Kasumi-1 (cell line): ENCODE data around the gene LAPTM5.

Experiments used
- DNase-seq, 2 experiments: peaks; one replicate each; lab custom pipeline; 2025; lab: John Stamatoyannopoulos, UW

LAPTM5 gene

DNA sequence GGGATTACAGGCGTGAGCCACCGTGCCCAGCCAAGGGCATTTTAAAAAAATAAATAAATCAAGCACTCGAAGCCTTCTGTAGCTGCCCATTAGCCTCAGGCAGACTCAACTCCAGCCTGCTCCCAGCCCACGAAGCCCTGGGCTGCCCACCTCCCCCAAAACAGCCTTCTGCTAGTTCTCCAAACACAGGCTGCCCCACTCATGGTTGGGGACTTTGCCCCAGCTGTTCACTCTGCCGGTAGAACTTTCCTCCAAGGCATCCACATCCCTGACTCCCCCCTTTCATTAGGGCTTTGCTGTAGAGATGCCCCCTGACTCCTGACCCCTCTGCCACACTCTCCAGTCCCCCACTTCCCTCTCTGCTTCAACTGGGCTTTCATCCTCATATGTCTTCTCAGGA is 29.7 kb upstream of the LAPTM5 start:
- DNase-seq: no peak

DNA sequence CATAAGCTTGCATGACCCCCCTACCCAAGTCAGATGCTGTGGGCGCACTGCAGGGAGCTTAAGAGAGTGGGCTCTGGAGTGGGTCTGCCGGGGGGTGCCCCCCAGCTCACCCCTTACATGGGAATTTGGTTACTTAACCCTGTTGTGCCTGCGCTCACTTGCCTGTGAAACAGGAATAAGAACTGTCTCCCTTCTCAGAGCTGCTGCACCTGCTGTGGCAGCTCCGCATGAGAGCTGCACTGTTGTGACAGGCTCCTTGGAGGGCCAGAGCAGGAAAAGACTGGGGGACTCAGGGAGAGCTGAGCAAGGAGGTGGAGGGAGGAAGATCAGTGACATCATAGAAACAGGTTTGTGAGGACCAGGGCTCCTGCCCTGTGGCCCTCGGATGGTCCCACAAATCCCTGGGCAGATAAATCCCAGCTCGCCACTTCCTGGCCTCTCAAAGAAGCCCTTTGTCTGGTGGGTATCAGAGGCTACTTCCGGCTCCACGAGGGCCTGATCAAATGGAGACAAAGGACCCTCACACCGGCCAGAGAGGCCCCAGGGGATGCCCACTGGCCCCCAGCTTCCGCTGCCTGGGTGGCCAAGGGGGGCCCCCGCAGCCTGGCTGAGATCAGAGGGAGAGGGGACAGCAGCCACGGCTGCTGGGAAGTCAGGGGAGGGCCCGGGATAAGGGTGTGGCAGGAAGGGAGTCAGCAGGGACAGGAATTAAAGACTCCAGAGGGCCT is 28.9 kb upstream of the LAPTM5 start:
- DNase-seq: no peak

DNA sequence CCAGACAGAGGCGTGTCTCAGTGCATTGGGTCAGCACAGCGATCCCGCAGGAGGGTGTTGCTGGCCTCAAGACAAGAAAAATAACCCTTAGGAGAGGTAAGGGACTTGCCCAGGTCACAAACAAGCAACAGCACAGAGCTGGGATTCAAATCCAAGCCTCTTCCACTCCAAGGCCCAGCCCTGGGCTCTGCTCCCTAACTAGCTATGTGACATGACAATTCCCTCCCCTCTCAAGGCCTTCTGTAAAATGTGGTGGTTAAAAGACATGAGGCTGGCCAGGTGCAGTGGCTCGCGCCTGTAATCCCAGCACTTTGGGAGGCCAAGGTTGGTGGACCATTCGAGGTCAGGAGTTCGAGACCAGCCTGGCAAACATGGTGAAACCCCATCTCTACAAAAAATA is 28.1 kb upstream of the LAPTM5 start:
- DNase-seq: no peak

DNA sequence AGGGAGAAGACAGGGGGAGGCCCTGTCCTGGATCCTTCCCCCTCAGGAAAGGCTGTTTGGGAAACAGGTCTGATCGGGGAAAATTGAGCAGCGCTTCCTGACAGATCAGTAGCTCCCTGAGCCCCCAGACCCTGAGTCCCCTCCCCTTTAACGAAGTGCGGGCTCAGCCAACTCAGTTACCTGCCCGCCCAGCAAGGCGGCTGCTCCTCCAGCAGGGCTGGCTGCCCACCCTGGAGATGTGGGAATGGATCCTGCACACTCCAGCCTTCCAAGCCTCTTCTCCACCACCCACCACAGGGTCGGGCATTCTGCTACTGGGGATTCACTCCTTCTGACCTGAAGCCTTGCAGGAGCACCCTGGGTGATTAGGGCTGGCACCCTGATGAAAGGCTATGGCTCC is 27.6 kb upstream of the LAPTM5 start:
- no peak for DNase-seq

DNA sequence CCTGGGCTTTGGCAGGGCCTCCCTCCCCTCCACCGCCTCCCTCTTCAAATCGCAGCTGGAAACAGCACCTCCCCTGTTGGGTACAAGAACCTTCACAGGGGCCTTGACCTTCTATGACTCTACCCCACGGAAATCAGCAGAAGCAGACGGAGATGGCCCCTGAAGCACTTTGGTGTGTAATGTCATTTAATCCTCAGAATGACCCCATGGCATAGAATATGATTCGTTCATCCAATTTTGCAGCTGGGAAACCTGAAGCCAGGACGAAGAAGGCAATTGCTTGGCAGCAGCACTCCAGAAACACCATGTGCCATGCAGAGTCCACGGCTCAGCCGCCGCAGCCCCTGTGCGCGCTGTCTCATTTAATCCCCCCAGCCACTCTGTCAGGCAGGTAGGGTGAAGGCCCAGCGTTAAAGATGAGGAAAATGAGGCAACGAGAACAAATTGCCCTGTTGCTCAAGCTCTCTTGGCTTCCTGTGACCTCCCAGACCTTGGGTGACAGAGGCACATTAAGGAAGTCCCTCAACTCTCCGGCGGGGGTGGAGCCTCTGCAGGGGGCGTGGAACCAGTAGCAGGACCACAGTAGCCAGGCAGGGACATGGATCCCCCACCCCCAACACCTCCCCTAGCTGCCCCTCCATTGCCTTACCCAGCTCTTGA is 25.8 kb upstream of the LAPTM5 start:
- DNase-seq: peak in 1 of 2 experiments; percentile 11

DNA sequence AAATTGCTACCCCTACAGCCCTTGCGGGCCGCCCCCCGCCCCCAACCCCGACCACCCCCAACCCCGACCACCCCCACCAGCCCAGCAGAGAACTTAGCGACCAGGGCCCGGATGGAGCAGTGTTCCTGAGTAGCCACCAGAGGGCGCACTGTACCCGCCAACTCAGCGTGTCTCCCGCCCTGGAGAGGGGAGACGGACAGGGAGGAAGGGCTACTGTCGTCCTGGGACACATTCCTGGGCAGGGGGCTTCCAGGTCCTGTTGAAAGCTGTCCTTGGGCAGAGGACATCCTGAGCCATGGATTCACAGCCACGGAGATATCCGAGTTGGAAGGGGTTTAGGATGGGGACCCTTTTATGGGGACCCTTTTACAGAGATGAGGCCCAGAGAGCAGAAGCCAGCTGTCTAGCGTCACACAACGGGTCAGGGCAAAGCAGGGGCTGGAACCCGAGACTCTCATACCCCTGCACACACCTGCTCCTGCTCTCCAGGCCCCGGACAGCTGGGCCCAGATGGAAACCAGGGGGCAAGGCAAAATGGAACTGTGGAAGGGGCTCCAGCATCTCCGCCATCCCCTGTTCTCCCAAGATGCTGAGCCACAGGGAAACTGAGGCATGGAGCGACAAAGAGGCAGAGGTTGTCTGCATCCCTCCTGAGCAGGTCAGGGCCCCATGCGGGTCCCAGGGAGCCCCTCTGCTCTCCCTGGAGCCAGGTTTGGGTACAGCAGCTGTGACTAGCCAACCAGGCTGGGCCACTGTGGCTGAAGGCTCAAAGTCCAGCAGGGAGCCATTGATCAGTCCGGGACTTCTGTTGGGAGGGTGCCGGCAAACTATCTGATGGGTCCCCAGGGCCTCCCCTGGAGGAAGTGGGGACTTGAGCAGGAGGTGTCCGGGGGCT is 25.0 kb upstream of the LAPTM5 start:
- DNase-seq: peak; percentile 68 to 71

DNA sequence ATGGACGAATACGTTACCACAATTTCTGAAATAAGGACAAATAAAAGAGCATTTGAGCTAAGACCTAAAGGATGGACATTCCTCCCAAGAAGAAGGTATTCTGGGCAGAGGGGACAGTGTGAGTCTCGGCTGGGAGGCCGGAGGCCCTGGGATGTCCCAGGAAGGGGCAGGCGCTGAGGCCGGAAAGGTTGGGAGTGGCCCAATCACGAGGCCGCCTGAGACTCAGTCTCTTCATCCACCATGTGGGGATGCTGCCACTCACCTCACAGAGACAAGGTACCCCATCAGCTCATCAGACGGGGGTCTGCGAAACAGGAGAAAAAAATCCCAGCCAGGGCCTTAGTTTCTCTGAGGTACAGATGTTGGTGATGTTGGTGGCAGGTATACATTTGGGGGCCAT is 24.3 kb upstream of the LAPTM5 start:
- no peak for DNase-seq

DNA sequence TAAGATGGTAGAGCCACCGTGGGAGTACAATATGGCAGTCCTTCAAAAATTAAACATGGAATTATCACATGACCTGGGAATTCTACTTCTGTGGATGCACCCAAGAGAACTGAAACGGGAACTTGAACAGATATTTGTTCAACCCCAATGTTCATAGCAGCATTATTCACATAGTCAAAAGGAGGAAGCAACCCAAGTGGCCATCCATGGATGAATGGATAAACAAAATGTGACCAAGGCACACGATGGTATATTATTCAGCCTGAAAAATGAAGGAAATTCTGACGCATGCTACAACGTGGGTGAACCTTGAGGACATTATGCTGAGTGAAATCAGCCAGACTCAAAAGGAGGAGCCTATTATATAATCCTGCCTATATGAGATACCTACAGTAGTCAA is 22.8 kb upstream of the LAPTM5 start:
- no peak for DNase-seq

DNA sequence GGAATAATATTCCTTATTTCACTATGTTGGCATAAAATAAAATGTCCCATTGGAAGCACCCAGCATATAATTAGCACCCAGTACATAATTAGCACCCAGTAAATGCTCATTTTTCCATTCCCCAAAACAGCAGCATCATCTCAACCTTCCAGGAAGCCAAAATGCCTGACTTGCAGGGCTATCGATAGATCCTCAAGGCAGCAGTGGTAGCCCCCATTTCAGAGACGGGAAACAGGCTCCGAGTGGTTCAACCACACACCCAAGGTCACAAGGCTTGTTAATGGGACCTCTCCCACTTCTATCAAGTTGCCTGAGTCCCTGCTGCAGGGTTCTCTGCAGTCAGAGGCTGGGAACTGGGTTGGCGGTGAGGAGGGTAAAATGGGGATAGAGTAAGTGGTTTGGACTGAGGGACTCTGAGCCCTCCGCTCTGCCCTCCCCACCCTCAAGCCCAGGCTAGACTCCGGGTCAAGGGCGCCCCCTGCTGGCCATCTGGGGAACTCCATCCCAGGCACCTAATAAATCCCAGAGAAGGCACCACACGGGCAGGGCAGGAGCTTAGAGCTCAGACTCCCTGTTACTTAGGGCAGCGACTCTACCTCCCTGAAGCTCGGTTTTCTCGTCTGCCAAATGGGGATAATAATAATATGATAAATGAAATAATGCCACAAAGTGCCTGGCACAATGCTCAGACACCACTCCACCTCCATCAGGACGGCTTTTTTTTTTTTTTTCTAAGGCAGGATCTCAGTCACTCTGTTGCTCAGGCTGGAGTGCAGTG is 21.9 kb upstream of the LAPTM5 start:
- DNase-seq: peak; percentile 69 to 87

DNA sequence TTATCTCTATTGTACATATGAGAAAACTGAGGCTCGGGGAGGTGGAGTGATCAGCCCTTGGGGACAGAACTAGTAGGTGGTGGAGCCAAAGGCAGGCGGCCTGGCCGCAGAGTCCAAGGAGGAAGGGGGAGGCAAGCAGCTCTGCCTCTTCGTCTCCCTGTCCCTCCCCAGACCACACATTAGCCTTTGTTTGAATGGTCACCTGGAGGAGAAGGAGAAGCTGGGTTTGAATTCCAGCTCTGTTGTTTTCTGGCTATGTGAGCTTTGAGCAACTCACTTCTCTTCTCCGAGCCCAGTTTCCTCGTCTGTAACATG is 21.4 kb upstream of the LAPTM5 start:
- no peak for DNase-seq

DNA sequence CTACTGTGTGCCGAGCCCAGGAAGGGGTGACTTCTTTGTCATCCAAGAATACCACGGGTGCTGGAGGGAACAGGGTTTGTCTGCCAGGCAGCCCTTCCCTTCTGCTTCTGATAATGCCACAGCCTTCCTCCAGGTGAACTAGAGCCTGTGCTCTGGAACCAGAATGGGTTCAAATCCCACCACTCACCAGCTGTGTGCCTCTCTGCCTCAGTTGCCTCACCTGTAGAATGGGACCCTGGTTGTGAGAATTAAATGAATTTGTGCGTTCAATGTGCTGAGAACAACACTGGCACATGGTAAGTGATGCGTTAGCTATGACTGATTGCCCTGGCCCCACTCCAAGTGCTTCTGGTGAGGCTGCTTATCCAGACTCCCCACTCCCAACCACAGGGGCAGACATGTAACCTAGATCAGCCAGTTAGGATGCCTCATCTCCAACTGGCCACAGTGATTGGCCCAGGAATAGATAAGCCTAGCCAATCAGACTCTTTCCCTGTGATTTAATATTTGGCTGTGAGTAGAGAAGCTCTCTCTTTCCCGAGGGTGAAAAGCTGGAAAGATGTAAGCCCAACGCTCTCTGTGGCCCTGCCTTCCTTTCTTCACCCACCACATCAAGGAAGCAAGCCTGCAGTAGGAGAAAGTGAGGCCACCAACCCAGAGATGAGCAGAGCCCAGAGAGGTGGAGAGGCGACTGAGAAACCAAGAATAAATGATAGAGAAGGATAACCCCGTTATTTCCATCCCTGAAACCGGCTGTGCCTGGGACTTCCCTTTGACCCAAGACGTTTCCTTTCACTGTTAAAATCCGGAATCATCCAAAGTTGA is 20.8 kb upstream of the LAPTM5 start:
- peak; percentile 27 to 38 for DNase-seq

DNA sequence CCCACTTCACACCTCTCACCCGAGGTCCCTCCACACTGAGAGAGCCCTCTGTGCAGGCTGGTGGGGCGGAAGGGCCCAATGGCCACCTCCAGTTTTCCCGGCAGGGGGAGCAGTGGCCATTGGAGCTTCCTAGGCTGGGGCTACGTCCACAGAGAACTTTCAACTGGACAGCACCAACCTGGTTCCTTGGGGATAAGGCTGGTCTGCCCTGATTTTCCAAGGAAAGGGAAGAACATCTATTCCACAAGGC is 20.3 kb upstream of the LAPTM5 start:
- no peak for DNase-seq

DNA sequence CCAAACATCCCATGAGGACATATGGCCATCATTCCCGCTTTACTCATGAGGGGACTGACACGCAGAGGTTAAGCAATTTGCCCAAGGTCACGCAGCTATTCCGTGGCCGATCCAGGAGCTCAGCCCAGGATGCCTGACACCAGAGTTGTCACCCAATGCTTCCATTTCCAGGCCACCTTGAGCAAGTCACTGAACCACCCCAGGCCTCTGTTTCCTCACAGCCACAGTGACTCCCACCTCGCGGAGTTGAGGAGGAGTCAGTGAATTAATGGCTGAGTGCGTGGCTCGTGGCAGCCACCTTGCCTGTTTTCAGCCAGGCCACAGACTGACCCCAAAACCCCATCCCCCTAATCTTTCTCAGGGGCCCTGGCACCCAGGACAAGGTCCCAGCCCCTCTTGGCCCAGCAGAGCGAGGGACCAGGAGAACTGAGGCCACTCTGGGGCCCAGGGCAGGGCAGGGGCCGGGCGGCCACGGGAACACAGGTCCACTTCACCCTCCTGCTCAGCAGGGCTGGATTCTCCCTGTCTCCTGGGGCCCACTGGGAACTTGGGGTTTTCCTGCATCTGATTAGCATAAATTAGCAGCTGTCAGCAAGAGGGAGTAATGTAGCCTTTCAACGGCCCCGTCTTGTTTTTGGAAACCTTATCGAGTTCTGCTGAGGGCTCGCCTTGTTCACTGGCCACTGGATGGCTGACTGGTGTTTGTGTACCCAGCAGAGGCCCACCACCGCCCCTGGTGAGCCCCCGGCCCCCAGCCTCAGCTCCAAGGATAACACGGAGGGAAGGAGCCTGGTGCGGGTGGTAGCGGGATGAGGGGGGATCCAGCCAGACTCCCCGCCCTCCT is 19.7 kb upstream of the LAPTM5 start:
- no peak for DNase-seq

DNA sequence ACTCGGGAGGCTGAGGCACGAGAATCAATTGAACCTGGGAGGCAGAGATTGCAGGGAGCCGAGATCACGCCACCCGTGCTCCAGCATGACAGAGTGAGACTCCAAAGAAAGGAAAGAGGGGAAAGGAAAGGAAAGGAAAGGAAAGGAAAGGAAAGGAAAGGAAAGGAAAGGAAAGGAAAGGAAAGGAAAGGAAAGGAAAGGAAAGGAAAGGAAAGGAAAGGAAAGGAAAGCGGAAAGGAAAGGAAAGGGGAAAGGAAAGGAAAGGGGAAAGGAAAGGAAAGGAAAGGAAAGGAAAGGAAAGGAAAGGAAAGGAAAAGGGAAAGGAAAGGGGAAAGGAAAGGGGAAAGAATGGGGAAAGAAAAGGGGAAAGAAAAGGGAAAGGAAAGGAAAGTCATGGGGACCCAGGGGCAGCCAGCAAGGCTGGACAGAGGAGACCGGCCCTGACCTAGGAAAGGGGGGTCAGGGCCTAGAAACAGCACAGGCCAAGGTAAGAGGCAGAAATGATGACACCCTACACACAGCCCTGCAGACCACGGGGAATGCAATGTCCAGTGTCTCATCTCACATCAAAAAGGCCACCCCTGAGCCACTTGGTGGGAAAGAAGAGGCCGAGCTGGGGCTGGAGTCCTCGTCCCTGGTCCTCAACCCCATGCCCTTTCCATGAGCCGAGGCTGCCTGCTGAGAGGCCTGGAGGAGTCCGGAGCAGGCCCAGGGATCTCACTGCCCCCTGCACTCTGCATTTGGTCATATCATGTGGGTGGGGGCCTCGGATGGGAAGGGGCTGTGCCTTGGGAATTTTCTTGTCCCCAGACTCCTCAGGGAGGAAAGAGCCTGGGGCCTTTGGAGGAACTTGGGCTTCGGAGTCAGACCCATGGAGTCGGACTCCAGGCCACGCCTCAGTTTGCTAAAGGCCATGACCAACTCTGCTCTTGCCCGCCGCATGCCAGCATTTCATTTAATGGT is 18.8 kb upstream of the LAPTM5 start:
- DNase-seq: no peak

DNA sequence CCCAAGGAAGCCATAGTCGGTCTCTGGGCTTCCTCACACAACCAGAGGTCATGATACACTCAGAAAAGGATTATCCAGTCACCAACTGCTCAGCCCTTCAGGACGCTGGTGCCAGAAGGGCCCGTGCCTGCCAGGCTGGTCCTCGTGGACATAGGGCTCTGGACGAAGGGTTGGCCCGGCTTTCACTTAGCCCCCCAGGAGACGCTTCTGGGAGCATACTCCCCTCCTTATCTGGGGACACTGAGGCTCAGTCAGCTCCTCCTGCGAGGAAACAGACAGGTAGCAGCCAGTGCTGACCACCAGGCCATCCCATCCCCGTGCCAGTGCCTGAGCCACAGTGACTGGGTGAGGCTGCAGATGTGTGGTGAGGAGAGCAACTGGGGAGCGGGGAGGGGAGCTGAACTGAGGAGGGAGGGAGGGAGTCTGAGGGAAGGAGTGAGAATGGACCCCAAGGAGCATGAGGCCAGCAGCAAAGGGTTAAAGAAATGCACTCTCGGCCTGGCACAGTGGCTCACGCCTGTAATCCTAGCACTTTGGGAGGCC is 17.9 kb upstream of the LAPTM5 start:
- no peak for DNase-seq

DNA sequence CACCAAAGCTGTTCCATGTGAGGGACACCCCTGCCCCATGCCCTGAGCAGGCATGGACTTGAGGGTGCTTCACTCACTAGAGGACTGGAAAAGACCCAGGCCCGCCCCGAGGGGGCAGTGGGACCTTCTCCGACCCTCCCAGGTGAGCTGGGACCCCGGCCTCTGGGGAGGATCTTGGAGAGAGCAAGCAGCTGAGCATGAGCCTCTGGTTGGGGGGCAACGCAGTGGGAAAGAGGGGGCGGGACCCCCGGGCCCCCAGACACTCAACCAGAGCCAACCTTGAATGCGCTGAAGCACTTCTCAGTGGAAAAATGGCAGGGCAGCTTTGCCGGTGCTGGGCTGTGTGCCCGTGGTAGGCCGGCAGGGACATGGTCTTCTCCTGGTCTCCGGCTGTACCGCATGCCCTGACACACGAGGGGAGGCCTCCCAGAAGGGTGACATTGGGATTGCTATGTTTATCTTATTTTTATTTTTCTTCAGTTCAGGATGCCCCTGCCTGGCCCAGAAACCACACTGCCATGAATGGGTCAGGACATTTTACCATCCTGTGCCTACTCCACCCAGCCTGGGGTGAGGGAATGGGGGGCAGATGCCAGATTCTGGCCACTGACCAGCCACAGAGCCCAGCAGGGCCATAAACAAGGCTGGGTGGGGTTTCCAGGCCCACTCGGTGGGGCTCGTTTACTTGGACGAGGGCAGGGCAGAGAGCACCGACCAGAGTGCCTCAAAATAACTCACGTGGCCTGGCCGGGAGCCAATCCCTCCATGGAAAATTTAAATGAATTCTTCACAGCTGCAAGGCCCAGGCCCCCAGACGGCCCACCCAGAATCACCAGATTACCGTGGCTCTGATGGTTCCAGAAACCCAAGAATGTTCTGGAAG is 17.2 kb upstream of the LAPTM5 start:
- no peak for DNase-seq

DNA sequence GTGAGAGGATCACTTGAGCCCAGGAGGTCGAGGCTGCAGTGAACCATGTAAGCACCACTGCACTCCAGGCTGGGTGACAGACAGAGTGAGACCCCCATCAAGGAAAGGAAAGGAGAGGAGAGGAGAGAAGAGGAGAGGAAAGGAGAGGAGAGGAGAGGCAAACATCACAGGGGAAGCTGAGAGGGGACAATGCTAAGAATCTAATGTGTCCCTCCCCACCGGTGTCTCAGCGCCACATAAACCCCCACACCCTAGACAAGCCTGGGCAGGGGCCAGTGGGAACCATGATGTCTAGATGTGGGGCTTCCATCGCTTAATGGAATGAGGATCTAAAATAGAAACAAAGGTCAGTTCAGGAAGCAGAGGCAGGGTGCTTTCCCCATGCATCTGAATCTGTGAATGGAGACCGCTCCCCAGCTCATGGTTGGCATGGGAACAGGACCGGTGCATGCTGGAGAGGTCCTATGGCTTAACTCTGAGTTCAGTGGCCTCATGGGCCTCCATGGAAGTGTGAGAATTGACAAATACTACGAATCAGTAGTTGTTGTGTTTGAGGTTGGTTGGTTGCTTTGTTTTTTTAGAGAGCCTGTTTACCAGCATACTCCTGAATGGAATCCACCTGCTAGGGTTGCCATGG is 16.3 kb upstream of the LAPTM5 start:
- DNase-seq: no peak

DNA sequence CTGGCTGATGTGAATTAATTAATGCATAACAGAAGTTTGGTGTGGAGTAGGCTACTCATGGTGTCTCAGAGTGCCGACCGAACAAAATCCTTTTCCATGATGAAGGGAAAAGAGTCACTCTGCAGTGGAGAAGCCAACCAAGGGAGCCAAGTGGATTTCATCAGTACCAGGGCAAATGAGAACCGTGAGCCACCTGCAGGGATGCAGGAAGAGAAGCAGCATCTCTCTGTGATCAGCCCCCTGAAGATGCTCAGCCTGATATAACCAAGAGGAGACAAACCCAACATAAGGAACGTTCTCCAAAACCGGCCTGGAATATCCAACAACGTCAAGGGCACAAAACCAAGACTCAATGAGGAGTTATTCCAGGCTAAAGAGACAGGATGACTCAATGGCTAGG is 13.4 kb upstream of the LAPTM5 start:
- DNase-seq: no peak
